ENCODE data around the gene MYOF. TPM values are rescaled to one million over a fixed set of nuclear protein-coding genes. Genes with fewer than 3 reads are reported as not detected.

The MYOF gene
- total RNA-seq, 1 donor from 2014 or later = 260 TPM

DNA sequence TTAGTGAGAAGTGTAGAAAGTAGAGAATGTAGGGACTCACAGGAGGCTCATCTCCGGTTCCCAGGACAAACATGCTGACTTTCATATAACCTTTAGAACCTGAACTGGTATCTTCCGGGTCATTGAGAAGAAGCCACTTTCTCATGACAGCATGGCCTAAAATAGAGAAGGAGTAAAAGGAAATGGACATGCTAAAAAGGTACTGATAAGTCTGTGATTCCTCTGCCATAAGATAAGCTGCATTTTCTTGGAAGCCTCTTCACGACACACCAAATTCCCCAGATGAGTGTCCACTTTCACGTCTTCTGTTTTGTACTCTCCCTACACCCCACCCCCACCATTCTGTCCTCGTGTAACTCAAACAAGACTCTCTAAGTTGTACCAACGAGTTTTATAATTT lies 79.9 kb downstream of the MYOF start:
- DNase-seq (ENCODE audit: extremely low read depth, low read depth, low spot score) = no peak

- no peak for DNase-seq (ENCODE audit: extremely low read depth, low read depth, low spot score)
These were observed 83.6 kb downstream of the MYOF start for GRCh38 chr10:93398528-93398927.

DNA sequence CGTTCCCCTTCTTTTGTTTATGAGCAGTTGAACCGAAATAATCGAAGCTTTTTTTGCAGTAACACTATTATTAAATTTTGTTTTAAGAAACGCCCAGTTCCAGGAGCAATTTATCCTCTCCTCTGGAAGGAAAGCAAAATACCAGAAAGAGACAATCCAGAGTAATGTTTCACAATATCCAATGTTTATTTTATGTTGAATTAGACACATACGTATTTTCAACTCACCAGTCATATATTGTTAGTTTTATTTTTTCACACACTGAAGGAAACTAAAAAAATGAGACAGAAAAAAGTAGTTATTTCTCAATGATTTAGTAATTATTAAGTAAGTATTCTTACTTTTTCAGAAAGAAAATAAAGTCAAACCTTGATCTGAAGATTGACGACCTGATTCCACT lies 85.1 kb downstream of the MYOF start:
- no peak for DNase-seq (ENCODE audit: extremely low read depth, low read depth, low spot score)

DNA sequence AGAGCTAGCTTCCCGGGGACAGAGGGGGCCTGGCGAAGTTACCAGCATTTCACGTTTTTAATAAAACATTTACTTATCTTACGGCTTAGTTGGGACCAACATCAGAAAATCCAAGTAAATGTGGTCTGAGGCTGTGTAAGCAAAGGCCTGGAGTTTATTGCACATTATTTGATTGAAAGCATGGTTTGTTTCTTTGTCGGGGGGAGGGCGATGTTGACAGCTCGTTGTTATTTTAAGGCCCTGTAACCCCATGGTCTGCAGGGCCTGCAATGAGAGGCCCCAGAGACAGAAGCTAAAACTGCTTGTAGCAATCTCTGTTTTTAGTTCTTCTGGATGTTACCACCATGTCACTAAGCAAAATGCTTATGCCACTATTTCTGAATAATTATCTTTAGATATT lies 88.9 kb downstream of the MYOF start:
- no peak for DNase-seq (ENCODE audit: extremely low read depth, low read depth, low spot score)

GRCh38 chr10:93392121-93392520 lies 90.0 kb downstream of the MYOF start:
- DNase-seq (ENCODE audit: extremely low read depth, low read depth, low spot score) = no peak

DNA sequence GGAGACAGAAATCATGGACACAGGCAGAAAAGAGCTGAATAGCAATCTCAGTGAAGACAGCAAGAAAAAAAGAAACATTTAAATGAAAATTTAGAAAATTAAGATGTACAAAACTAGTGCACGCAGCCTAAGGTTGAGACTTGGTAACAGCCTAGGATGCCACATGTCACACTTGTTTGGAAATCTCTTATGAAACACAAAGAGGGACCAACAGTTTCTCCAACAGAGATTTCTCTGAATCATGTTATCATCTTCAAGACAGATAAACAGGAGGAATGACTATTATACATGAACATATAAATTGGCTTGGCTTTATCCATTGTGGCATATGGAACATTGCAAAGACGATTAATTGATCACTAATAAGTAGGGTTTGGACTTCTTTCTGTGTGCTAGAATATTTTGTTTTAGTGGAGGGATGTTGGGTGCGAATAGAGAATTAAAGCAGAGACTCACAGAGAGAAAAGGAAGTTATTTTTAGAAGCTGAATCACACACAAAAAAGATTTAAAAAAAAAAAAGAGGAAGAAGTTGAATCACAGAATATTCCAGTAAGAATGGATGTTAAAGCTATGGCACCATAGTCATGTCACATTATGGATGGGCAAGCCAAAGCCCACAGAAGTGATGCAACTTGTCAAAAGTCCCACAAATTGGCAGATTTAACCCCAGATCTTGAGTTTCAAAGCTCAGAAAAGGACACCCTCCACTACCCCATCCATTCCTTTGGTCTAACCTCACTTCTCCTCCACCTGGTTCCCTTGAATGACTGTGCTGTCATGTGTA lies 91.6 kb downstream of the MYOF start:
- no peak for DNase-seq (ENCODE audit: extremely low read depth, low read depth, low spot score)

DNA sequence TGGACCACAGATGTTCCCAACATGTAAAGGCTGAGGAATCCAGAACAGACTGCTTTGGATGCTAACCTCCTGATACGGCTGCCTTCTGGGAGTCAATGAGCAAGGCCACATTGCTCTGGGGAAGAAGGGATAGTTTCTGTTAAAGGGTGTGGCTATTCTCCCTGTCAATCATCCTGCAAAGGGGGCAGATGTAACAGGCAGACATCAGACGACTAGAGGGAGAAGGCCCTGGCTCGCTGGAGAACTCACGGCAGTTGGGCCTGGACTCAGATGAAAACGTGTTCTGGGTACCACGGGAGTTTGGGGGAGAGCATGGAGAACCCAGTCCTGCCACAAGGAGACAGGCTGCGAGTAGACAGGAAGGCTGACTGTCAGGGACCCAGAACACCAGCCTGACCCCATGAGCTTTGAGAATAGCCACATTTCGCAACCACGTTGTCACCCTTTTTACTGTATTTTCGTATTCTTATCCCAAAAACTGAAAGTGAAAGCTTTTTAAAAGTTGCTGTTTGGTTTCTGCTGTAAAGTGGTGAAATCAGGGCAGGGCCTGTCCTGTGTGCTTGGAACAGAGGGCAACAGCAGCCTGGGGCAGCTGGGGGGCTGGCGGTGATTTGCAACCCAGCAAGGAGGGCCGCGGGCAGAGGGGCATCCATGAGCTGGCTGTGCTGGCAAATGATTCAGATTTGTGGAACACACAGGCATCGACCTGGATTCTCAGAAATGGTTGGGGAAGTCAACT lies 95.3 kb downstream of the MYOF start:
- no peak for DNase-seq (ENCODE audit: extremely low read depth, low read depth, low spot score)

DNA sequence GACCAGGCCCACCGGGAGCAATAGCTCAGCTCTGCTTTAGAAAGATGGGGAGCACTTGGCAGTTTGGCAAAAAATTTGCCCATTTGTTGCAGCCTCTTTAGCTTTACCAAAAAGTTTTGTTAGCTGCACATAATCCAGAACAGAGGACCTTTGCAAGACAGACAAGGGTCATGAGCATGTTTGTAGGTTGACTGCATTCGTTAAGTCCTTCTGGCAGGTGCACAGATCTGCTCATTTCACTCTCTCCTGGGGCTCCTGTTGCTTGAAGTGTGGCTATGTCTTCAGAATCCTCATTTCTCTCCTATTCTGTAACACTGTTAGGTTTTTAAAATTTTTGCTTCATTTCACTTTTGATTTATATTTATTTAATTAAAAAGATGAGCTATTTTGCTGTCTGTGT lies 96.8 kb downstream of the MYOF start:
- DNase-seq (ENCODE audit: extremely low read depth, low read depth, low spot score) = no peak

GRCh38 chr10:93384006-93384405 lies 98.1 kb downstream of the MYOF start:
- no peak for DNase-seq (ENCODE audit: extremely low read depth, low read depth, low spot score)

- no peak for DNase-seq (ENCODE audit: extremely low read depth, low read depth, low spot score)
These were observed 98.6 kb downstream of the MYOF start for GRCh38 chr10:93383562-93383981.

DNA sequence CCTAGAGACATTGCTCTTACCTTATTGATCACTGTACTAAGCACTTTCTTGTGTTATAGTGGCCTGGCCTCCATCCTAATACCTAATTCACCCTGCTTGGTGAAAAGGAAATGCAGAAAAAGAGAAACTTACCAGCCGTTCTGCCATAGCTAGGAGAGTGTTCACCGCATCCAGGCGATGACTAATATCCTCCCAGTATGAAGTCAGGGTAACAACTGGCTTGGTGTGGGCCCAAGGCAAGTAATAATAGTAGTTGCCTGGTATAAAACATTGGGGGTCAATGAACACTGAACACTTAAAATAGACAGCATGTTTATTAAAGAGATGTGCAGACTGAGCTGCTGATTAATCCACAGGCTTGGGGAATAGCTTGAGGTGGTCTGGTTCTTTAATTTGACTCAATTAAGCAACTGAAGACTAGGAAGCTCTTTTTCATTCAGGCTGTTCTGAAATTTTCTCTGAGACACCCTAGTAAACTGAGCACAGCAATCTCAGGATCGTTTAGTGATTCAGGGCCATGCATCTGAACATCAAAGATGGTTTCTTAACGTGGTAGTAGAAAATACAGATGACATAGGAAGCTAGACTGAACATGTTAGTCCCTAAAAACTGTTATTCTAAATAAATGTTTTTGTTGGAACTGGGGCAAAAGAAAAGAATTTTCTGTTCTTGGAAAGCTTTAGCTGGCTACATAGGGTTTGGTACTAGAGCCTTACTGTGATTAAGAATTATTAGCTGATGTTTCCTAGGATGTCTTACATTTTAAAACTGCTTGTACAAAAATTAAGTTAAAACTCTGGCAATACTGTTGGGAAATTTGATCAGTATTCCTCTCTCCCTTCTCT lies 102.2 kb downstream of the MYOF start:
- DNase-seq (ENCODE audit: extremely low read depth, low read depth, low spot score) = no peak

- DNase-seq (ENCODE audit: extremely low read depth, low read depth, low spot score) = no peak
These were observed 103.0 kb downstream of the MYOF start for GRCh38 chr10:93378997-93379730.

DNA sequence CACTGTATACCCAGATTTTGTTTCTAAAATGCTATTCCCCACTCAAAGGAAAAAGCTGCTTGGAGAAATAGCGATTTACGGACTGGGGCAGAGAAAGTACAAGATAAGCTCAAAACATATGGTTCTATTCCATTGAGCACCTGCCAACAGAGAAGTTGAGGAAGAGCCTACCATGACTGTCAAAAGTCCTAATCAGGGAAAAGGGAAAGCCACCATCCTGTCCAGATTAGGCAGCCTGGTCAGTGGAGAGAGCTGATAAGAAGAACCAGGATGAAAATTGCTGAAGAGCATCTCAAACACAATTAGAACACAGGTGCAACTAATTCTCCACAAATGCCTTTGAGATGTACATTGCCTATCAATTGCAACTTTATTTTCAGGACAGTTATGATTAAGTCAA lies 104.1 kb downstream of the MYOF start:
- no peak for DNase-seq (ENCODE audit: extremely low read depth, low read depth, low spot score)

DNA sequence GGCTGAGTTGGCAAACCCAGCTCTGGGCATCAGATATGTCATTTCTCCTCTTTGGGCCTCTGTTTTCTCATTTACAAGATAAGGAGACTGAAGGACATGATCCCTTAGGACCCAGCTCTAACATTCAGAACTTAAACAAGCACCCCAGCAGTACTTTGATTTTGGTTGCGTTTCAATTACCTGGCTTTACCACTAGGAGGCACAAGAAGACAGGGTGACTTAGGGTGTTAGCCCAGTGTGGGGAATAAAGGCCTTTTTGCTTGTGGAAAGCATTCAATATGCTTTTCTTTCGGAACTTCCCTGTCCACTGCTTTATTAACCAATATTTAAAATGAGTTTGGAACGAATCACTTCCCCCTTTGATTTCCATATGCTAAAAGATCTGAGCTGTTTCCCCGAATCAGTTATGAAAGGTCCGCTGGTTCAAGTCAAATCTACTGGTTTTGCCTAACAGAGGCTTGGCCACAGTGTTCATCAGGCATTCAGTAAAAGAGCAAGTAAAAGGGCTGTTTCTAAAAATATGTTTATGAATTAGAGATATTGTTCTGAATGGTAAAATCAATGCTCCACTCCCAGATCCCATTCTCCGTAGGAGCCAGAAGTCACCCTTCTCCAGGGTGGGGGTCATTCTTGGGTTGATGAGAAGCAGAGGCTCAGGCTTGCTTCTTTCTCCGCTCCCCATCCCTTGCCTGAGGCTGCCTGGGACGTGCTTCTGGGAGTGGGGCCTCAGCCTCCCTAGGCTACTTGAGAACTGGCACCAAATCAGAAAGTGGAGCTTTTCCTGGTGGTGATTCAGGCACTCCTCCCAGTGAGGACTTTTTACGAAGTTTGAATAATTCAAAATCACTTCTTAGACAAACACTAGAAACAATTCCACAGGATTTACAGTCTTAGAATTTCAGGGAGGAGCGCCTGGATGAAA lies 105.5 kb downstream of the MYOF start:
- peak; percentile 87 for DNase-seq (ENCODE audit: extremely low read depth, low read depth, low spot score)

DNA sequence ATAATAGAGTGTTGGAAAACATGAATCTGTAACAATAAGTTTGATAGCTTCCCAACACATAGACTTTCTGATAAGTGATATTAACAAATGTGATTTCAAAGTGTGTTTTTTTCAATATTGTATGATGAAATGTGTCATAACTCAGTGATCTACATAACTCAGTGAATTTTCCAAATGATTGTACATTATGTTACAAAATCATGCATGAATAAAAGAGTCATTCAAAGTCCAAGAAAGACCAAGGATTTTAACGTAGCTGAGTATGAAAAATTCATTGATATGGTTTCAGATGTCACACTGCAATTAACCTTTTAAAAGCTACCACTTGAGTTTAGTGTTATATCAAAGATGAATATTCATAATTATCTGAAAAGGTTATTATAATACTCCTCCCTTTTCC lies 111.2 kb downstream of the MYOF start:
- no peak for DNase-seq (ENCODE audit: extremely low read depth, low read depth, low spot score)

DNA sequence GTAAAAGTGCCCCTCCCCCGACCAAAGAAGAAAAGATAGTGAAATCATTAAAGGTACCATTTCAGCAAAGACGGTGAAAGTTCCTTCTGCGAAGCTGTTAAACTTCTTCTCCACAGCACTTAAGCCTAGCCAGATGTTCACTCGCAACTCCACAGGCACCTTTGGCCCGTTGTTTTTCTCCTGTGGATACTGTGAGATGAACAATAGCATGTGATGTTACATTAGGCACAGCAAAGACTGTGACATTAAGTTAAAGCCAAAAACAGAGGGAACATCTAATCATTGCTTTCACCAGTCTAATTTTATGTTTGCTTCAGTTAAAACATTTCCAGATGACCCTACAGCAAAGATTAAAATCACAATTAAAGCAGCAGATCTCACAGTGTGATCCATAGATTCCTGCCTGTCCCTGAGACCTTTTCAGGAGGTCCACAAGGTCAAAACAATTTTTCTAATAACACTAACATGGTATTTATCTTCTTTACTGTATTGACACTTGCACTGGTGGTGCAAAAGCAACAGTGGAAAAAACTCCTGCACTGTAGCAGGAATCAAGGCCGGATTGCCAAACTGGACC lies 112.5 kb downstream of the MYOF start:
- no peak for DNase-seq (ENCODE audit: extremely low read depth, low read depth, low spot score)

DNA sequence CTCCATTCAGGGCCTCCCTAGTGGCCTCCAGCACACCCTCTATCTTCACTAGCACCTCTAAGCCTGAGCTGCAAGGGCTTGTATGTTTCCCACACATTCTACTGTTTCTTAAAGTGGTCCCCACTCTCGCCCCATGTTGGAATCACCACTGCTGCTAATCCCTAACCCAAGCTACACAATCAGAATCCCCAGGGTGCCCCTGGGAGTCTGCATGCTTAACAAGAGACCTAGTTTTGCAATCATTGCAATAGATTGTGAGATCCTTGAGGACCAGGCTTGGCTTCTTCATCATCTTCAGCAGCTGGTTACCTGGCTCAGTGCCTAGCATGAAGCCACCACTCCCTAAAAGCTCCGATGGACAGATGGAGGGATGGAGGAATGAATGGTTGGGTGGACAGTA lies 113.9 kb downstream of the MYOF start:
- DNase-seq (ENCODE audit: extremely low read depth, low read depth, low spot score) = no peak

- no peak for DNase-seq (ENCODE audit: extremely low read depth, low read depth, low spot score)
These were observed 114.5 kb downstream of the MYOF start for GRCh38 chr10:93367664-93368063.

- no peak for DNase-seq (ENCODE audit: extremely low read depth, low read depth, low spot score)
These were observed 117.2 kb downstream of the MYOF start for GRCh38 chr10:93364966-93365365.
